T1000 (cell line): Measurements from ENCODE around the gene GID4.

Experiments used
- DNase-seq: peaks from one replicate; lab custom pipeline; 2025; ENCODE audit warnings: mixed read lengths; lab: John Stamatoyannopoulos, UW

GID4 gene

DNA sequence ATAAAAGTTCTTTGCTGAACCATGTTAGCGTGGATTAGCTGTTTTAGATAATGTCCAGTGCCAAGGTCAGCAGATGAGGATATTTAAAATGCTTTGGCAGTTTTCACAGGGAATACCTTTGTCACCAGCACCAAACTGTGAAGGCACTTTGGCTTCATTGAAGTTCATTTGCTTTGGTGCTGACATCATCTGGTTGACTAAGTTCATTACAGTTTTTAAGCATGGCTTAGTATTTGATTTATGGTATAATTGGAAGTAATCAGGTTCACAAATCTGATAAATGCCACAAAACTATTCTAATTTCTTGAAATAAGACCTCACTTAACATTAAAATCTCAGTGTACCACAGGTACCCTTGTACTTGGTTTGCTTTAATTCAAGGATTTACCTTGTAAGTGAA lies 4.3 kb downstream of the GID4 start:
- no peak for DNase-seq

GRCh38 chr17:18044609-18045008 lies 5.4 kb downstream of the GID4 start:
- DNase-seq: no peak

DNA sequence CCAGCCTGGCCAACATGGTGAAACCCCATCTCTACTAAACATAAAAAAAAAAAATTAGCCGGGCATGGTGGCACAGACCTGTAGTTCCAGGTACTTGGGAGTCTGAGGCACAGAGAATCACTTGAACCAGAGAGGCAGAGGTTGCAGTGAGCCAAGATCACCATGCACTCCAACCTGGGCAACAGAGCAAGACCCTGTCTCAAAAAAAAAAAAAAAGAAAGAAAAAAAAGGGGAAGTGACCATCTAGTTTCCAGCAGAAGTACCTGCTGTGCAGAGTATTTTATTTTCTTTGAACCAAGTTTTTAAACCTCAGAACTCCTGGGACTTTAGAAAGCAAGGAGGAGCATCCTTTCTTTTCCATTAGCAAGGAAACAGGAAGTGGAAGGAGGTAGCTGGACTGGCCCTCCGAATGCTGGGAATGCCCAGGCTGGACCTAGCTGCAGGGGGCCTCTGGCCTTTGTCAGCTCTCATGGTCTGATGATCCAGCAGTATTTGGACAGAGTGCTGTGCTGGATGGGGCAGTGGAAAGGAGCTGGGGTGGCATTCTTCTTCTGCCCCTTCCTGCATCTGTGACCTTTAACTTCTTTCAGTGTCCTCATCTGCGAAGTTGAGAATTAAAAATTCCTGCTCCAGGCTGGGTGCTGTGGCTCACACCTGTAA lies 6.6 kb downstream of the GID4 start:
- DNase-seq: no peak

GRCh38 chr17:18055597-18055996 lies 16.4 kb downstream of the GID4 start:
- DNase-seq: no peak

- DNase-seq: no peak
Observed at GRCh38 chr17:18056214-18056613, 17.0 kb downstream of the GID4 start.

- no peak for DNase-seq
Observed at GRCh38 chr17:18059283-18059682, 20.1 kb downstream of the GID4 start.

GRCh38 chr17:18064053-18064452 lies 24.8 kb downstream of the GID4 start:
- no peak for DNase-seq

- DNase-seq: no peak
Observed at GRCh38 chr17:18065546-18065945, 26.3 kb downstream of the GID4 start.

- DNase-seq: no peak
Observed at GRCh38 chr17:18066866-18067265, 27.7 kb downstream of the GID4 start.

- no peak for DNase-seq
Observed at GRCh38 chr17:18069101-18069500, 29.9 kb downstream of the GID4 start.

- DNase-seq: no peak
Observed at GRCh38 chr17:18070861-18071340, 31.7 kb downstream of the GID4 start.

DNA sequence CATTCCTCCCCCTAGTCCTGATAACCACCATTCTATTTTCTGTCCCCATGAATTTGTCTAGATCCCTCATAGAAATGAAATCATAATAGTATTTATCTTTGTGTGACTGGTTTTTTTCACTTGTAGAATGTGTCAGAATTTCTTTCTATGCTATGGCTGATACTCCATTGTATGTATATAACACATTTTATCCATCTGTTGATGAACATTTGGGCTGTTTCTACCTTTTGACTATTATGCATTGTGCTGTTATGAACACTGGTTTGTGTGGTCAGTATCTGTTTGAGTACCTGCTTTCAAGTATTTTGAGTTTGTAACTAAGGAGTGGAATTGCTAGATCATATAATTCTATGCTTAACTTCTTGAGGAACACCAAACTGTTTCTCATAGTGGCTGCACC lies 32.5 kb downstream of the GID4 start:
- no peak for DNase-seq

DNA sequence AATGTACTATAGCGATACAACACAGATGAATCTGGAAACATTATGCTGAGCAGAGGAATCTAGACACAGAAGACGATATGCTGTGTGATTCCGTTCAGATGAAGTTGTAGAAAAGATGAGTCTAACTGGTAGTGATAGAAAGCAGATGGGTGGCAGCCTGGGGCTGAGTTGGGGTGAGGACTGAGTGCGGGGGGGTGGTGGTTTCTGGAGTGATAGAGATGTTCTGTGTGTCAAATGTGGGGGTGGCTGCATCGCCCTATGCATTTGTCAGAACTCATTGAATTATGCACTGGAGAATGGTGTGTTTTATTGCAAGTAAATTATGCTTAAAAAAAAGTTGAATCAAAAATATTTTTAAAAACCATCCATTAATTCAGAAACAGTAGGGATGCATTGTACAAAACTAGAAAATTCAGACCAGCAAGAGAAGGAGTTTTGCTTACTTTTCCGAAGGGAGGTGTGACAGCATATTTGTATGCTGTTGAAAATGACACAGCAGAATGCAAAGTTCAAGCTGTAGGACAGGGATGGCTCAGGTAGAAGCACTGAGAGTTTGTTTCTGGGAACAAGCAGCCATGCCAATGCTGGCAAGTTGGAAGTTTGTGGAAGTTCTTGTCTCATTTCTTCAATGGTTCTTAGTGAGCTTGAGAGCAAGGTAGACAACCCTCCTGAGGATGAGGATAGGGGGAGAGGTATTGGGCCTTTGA lies 35.5 kb downstream of the GID4 start:
- DNase-seq: no peak

GRCh38 chr17:18076936-18077335 lies 37.7 kb downstream of the GID4 start:
- DNase-seq: no peak

DNA sequence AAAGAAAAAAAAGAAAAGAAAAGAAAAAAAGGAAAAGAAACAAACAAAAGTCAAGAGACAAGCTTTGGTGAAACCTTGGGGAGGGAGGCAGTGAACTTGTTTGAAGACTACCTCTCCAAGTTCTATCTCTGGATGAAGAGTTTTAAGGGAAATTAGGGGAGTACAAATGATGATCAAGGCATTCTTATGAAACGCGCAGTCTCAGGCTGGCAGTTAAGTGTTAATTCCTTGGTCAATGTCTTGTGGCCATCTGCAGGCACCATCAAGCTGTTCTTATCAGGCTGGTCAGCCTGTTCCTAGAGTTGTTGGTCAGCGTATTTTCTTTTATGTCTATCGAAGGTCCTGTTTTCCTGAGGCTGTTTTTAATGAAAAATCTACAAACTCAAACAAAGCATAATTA lies 40.3 kb downstream of the GID4 start:
- no peak for DNase-seq

GRCh38 chr17:18084256-18084655 lies 45.0 kb downstream of the GID4 start:
- DNase-seq: no peak

DNA sequence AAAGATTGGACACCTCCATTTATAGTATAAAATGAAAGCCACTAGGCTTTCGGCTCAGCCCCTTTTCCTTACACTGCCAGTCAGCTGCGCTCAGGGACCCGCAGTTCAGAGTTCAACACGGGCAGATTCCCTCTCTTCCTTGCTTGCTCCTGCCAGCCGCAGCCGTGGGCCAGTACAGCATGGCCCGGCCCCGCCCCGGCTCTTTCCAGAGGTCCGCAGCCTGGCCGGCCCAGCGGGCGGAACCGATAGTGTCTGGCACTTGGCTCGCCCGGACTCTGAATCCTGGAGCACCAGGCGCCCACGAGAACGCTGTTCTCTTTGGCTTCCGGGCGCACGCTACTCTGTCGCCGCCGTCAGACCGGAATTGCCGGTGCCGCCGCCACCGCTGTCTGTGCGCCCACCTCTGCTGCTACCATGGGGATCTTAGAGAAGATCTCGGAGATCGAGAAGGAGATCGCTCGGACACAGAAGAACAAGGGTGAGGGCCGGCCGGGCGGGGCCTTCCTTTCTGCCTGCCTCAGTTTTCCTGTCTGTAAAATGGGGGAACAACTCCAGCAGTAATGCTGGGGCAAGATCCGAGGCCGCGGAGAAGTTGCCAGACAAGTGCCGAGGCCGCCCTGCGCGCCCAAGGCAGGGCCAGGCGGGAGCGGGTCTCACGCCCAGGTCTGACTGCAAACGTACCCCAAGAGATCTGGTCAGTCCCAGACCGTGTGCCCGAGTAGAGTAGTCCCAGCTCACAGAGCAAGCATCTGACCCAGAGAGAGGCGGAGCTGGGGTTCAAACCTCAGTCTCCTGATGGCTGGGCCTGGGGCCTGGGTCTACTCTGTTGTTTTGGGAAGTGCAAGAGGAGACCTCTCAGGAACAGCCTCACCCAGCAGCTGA lies 48.6 kb downstream of the GID4 start, which contains the start of gene DRG2:
Gene DRG2, plus strand, starts transcription at position 339 of the 882 bp plus-strand sequence. Its CDS starts 76 bp downstream, at position 415.
- DNase-seq: peak; percentile 86

DNA sequence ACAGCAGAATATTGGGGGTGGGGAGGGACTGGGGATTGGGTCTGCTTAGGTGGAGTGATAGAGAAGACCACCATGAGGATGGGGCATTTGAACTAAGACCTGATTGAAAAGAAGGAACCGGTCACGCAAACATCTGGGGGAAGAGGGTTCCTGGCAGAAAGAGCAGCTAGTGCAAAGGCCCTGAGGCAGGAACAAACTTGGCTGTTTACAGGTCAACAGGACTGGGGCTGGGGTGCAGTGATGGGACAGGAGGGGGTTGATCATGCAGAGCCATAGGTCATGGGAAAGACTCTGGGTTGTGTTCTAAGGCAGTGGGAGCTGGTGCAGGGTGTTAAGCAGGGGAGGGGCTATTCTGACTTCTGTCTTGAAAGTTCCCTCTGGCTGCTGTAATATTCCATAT lies 50.4 kb downstream of the GID4 start:
- DNase-seq: no peak

DNA sequence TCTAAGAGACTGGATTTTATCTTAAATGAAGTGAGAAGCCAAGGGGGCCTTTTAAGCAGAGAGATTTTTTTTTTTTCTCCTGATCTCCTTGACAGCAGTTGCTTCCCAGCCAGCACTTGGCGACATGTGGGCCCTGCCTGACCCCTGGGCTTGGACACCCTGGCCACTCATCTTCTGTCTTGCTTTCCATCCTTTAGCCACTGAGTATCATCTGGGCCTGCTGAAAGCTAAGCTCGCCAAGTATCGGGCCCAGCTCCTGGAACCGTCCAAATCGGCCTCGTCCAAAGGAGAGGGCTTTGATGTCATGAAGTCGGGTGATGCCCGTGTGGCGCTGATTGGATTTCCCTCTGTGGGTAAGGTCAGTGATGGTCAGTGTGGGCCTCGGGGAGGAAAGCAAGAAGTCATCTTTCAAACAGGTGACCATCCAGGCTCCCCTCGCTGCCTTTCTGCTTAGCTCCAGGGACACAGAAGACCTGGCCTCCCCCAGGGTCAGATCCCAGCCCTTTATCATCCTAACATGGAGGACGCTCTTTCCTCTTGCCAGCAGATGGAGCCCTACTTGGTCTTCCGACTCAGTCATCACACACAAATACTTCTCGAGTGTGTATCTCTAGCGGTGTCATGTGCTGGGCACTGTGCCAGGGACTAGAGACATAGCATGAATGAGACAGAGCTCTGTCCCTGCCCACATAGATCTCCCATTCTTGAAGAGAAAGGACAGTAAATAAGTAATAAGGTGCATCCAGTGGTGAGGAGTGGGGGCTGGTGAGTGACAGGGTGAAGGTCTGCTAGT lies 54.6 kb downstream of the GID4 start:
- DNase-seq: no peak

DNA sequence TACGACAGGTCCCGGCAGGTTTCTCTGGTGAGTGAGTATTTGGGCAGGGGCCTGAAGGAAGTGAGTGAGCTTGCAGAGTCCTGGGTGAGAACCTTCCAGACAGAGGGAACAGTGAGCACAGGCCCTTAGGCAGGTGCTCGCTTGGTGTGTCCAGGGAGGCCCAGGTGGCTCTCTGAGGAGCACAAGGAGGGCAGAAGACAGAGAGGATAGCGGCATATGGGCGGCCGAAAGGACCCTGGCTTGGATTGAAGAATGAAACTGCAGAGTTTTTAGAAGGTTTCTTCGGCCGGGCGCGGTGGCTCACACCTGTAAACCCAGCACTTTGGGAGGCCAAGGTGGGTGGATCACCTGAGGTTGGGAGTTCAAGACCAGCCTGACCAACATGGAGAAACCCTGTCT lies 55.2 kb downstream of the GID4 start:
- DNase-seq: no peak

DNA sequence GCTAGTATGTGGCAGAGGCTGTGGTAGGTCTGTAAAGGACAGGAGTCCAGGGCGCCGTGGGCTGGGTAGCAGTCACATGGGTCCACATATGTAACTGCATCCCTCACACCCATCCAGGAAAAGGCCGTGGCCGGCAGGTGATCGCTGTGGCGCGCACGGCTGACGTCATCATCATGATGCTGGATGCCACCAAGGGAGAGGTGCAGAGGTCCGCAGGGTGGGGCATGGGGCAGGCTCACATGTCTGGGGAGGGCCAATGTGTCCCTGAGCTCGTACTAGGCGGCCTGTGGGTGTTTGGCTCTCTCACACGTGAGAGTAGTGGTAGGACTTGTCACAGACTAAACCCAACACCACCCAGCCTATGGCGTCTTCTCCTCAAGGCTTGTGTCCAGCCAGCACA lies 60.3 kb downstream of the GID4 start:
- DNase-seq: no peak

- no peak for DNase-seq
Observed at GRCh38 chr17:18100616-18101015, 61.4 kb downstream of the GID4 start.
